H1 (cell line): ENCODE results near the gene RAB11FIP3. TPM values are rescaled to one million over a fixed set of nuclear protein-coding genes. Genes with fewer than 3 reads are reported as not detected.

ENCODE experiments used
- CTCF ChIA-PET: fragments of 300-600 bp; sonication (Branson Sonifier 250); formaldehyde crosslinking; loops from one replicate; lab custom pipeline; 2021; ENCODE audit not compliant: partially characterized antibody; lab: Charles Lee
- POLR2A ChIA-PET: fragments of 300-600 bp; sonication (Branson Sonifier 250); formaldehyde crosslinking; loops from one replicate; lab custom pipeline; 2021; ENCODE audit warnings: inconsistent platforms; ENCODE audit not compliant: partially characterized antibody; lab: Charles Lee
- DNase-seq, 2 experiments: peaks; one replicate each; pipeline versions ENCODE4 v3.0.0 to v3.0.0-alpha.2; 2010 to 2022; ENCODE audit warnings: low spot score in 2 of 2, low read depth in 1 of 2, mixed read lengths in 1 of 2
- FAIRE-seq: peaks from 2 replicates; lab custom pipeline; 2011; peaks lifted over from hg19 to GRCh38; lab: Jason Lieb, UNC
- H2AFZ ChIP-seq: 2 replicates; pipeline ENCODE4 v1.8.1; 2012; ENCODE audit warnings: low read length, inconsistent platforms
- H2AK5ac ChIP-seq: 2 replicates; pipeline ENCODE4 v1.6.1; 2013; ENCODE audit warnings: low read depth, low read length
- H2BK120ac ChIP-seq: replicated peaks from 2 replicates; pipeline ENCODE3; 2013; ENCODE audit warnings: low read depth, low read length, inconsistent platforms
- H2BK12ac ChIP-seq: 2 replicates; pipeline ENCODE4 v1.6.1; 2013; ENCODE audit warnings: low read depth, low read length
- H2BK15ac ChIP-seq: 2 replicates; pipeline ENCODE4 v1.6.1; 2013; ENCODE audit warnings: low read length
- H2BK20ac ChIP-seq: 2 replicates; pipeline ENCODE4 v1.6.1; 2013; ENCODE audit warnings: low read length
- H2BK5ac ChIP-seq: 2 replicates; pipeline ENCODE4 v1.6.1; 2013; ENCODE audit warnings: low read depth, low read length
- H3K14ac ChIP-seq: 2 replicates; pipeline ENCODE4 v1.6.1; 2013; ENCODE audit warnings: inconsistent platforms; ENCODE audit not compliant: insufficient read length
- H3K18ac ChIP-seq: 2 replicates; pipeline ENCODE4 v1.6.1; 2013; ENCODE audit warnings: low read length; ENCODE audit errors: extremely low read depth
- H3K23ac ChIP-seq: 2 replicates; pipeline ENCODE4 v1.6.1; 2013; ENCODE audit warnings: inconsistent platforms; ENCODE audit not compliant: insufficient read length
- H3K23me2 ChIP-seq: 2 replicates; pipeline ENCODE4 v1.6.1; 2013; ENCODE audit warnings: low read depth, low read length
- H3K27ac ChIP-seq: 2 replicates; pipeline ENCODE4 v1.6.1; 2011; ENCODE audit warnings: low read depth, low read length, inconsistent platforms
- H3K27me3 ChIP-seq, 4 experiments: replicated peaks in 1 of 4; 1 replicate in 1 of 4; 2 replicates in 3 of 4; pipeline versions ENCODE4 v1.6.1 to v1.8.1; 2011 to 2013; ENCODE audit warnings: low read length in 3 of 4, mild to moderate bottlenecking in 3 of 4, inconsistent platforms in 2 of 4, mixed read lengths in 2 of 4, moderate library complexity in 1 of 4; ENCODE audit not compliant: control insufficient read depth in 3 of 4, insufficient read depth in 3 of 4; ENCODE audit errors: extremely low read depth in 1 of 4
- H3K36me3 ChIP-seq, 4 experiments: 2 replicates each; pipeline versions ENCODE4 v1.6.1 to v1.8.1; 2011 to 2013; ENCODE audit warnings: mild to moderate bottlenecking in 4 of 4, low read length in 3 of 4, moderate library complexity in 2 of 4, control low read depth in 1 of 4, inconsistent platforms in 1 of 4; ENCODE audit not compliant: insufficient read depth in 4 of 4, control insufficient read depth in 2 of 4
- H3K4ac ChIP-seq: replicated peaks from 2 replicates; pipeline ENCODE3; 2013; ENCODE audit warnings: low read length, low read depth, mixed read lengths, inconsistent platforms; ENCODE audit not compliant: insufficient read length
- H3K4me1 ChIP-seq, 4 experiments: replicated peaks in 1 of 4; 1 replicate in 1 of 4; 2 replicates in 3 of 4; pipeline versions ENCODE4 v1.6.1 to v1.8.1; 2011 to 2013; ENCODE audit warnings: low read length in 3 of 4, inconsistent platforms in 2 of 4, mixed read lengths in 1 of 4; ENCODE audit not compliant: insufficient read depth in 4 of 4, control insufficient read depth in 3 of 4
- H3K4me2 ChIP-seq, 2 experiments: 2 replicates each; pipeline versions ENCODE4 v1.6.1 to v1.8.1; 2011 to 2013; ENCODE audit warnings: low read depth in 2 of 2, low read length in 2 of 2, control low read depth in 1 of 2, inconsistent platforms in 1 of 2, mild to moderate bottlenecking in 1 of 2; ENCODE audit not compliant: insufficient read depth in 1 of 2
- H3K4me3 ChIP-seq, 4 experiments: fragments of 200-600, 300-600 bp in 1 of 4; sonication (generic), shearing (Covaris generic), sonication (Bioruptor Twin) in 1 of 4; 2 replicates each; pipeline versions ENCODE4 v1.5.1 to v1.8.1; 2011 to 2016; ENCODE audit warnings: low read length in 4 of 4, low read depth in 3 of 4, control low read depth in 2 of 4, inconsistent platforms in 2 of 4, mild to moderate bottlenecking in 2 of 4, mixed read lengths in 1 of 4, moderate library complexity in 1 of 4; ENCODE audit not compliant: insufficient read depth in 2 of 4; ENCODE audit errors: extremely low read depth in 1 of 4
- H3K56ac ChIP-seq: replicated peaks from 2 replicates; pipeline ENCODE3; 2013; ENCODE audit warnings: low read depth, mild to moderate bottlenecking, mixed read lengths, low read length, inconsistent platforms; ENCODE audit not compliant: insufficient read length
- H3K79me1 ChIP-seq: 2 replicates; pipeline ENCODE4 v1.6.1; 2013; ENCODE audit warnings: low read depth, low read length, control low read depth
- H3K79me2 ChIP-seq, 2 experiments: 2 replicates each; pipeline versions ENCODE4 v1.6.1 to v1.8.1; 2012 to 2013; ENCODE audit warnings: low read length in 2 of 2, mild to moderate bottlenecking in 2 of 2, inconsistent platforms in 1 of 2; ENCODE audit not compliant: insufficient read depth in 2 of 2, control insufficient read depth in 1 of 2
- H3K9ac ChIP-seq, 4 experiments: replicated peaks in 1 of 4; 1 replicate in 1 of 4; 2 replicates in 3 of 4; pipeline versions ENCODE4 v1.6.1 to v1.8.1; 2011 to 2013; ENCODE audit warnings: low read depth in 3 of 4, low read length in 3 of 4, control low read depth in 2 of 4, mild to moderate bottlenecking in 2 of 4, moderate library complexity in 2 of 4, inconsistent platforms in 1 of 4; ENCODE audit errors: extremely low read depth in 1 of 4
- H3K9me3 ChIP-seq, 2 experiments: 2 replicates each; pipeline versions ENCODE4 v1.6.1 to v1.8.1; 2012 to 2013; ENCODE audit warnings: mild to moderate bottlenecking in 2 of 2, moderate library complexity in 2 of 2, control low read depth in 1 of 2, inconsistent platforms in 1 of 2, low read depth in 1 of 2, low read length in 1 of 2, mixed read lengths in 1 of 2; ENCODE audit not compliant: insufficient read depth in 2 of 2
- H4K20me1 ChIP-seq, 2 experiments: replicated peaks in 1 of 2; 2 replicates each; pipeline versions ENCODE3 to v1.8.1; 2011 to 2013; ENCODE audit warnings: inconsistent platforms in 2 of 2, low read length in 2 of 2, mild to moderate bottlenecking in 1 of 2; ENCODE audit not compliant: insufficient read depth in 2 of 2, control insufficient read depth in 1 of 2
- H4K5ac ChIP-seq: 2 replicates; pipeline ENCODE4 v1.6.1; 2013; ENCODE audit warnings: low read length, low read depth, mixed read lengths, inconsistent platforms; ENCODE audit not compliant: insufficient read length
- H4K8ac ChIP-seq: 2 replicates; pipeline ENCODE4 v1.8.0; 2013; ENCODE audit warnings: mild to moderate bottlenecking, moderate library complexity, low read length, inconsistent platforms; ENCODE audit not compliant: insufficient read depth; ENCODE audit errors: extremely low read depth
- H4K91ac ChIP-seq: replicated peaks from 2 replicates; pipeline ENCODE3; 2013; ENCODE audit warnings: low read length, mixed read lengths, inconsistent platforms; ENCODE audit not compliant: insufficient read length
- BRCA1 ChIP-seq: IDR thresholded peaks from 2 replicates; pipeline ENCODE4 v1.6.1; 2012; ENCODE audit warnings: low read depth, low read length, improper control_type of control experiment
- CTBP2 ChIP-seq: IDR thresholded peaks from 2 replicates; pipeline ENCODE4 v1.7.0; 2011; ENCODE audit warnings: borderline replicate concordance, mild to moderate bottlenecking, moderate library complexity, mixed read lengths, low read length; ENCODE audit not compliant: insufficient read depth, insufficient read length
- GTF2F1 ChIP-seq: IDR thresholded peaks from 2 replicates; pipeline ENCODE4 v1.6.1; 2012; ENCODE audit warnings: low read depth, low read length, improper control_type of control experiment, borderline replicate concordance
- HDAC6 ChIP-seq: IDR thresholded peaks from one replicate; pipeline ENCODE4 v1.7.1; 2012; ENCODE audit warnings: low read depth, mild to moderate bottlenecking, inconsistent platforms, low read length, moderate library complexity
- JUN ChIP-seq: IDR thresholded peaks from 2 replicates; pipeline ENCODE4 v1.6.1; 2011; ENCODE audit warnings: low read depth, mild to moderate bottlenecking, improper control_type of control experiment, low read length
- KDM5A ChIP-seq: fragments of 200-600 bp; IDR thresholded peaks from 2 replicates; pipeline ENCODE4 v1.7.1; 2012; ENCODE audit warnings: mild to moderate bottlenecking, low read length, inconsistent platforms, mixed read lengths
- NRF1 ChIP-seq: IDR thresholded peaks from 2 replicates; pipeline ENCODE4 v1.6.1; 2011; ENCODE audit warnings: mild to moderate bottlenecking, low read depth, low read length, improper control_type of control experiment
- PHF8 ChIP-seq: fragments of 200-600 bp; sonication (generic); conservative IDR thresholded peaks from 2 replicates; pipeline ENCODE4 v1.7.1; 2012; ENCODE audit warnings: low read depth, mild to moderate bottlenecking, inconsistent platforms, low read length, moderate library complexity
- RAD21 ChIP-seq, 2 experiments: IDR thresholded peaks in 1 of 2; conservative IDR thresholded peaks in 1 of 2; 2 replicates each; pipeline ENCODE4 v1.6.1; 2011; ENCODE audit warnings: low read depth in 2 of 2, low read length in 2 of 2, improper control_type of control experiment in 1 of 2, inconsistent platforms in 1 of 2, mild to moderate bottlenecking in 1 of 2, moderate library complexity in 1 of 2
- SP2 ChIP-seq: IDR thresholded peaks from 2 replicates; pipeline ENCODE4 v1.6.1; 2012; ENCODE audit warnings: mild to moderate bottlenecking, low read length, inconsistent platforms
- TCF12 ChIP-seq: IDR thresholded peaks from 2 replicates; pipeline ENCODE4 v1.6.1; 2011; ENCODE audit warnings: low read depth, mild to moderate bottlenecking, low read length
- YY1 ChIP-seq: IDR thresholded peaks from 2 replicates; pipeline ENCODE4 v1.6.1; 2011; ENCODE audit warnings: low read depth, mild to moderate bottlenecking, low read length
- WGBS, 2 experiments: shearing (Covaris generic) in 1 of 2; methylation state at CpG; one replicate each; pipeline versions ENCODE4 v1.1.6 to v1.1.7; 2013 to 2015; ENCODE audit warnings: low lambda C conversion rate in 2 of 2, mixed read lengths in 2 of 2, inconsistent platforms in 1 of 2, low coverage in 1 of 2, missing lambda C conversion rate in 1 of 2; ENCODE audit not compliant: insufficient replicate concordance in 2 of 2, insufficient coverage in 1 of 2, insufficient read length in 1 of 2; ENCODE audit errors: extremely low coverage in 1 of 2, missing lambda C conversion rate in 1 of 2; 5-methylcytosine and 5-hydroxymethylcytosine counted together
- polyA plus RNA-seq, 7 experiments: library from polyadenylated mRNA; depleted of rRNA in 3 of 7; stranded (reverse) in 5 of 7; unstranded in 2 of 7; fragments of >200 nt in 5 of 7; fragments of 200-250 nt in 2 of 7; gene quantifications; 1 replicate in 5 of 7; 2 replicates in 1 of 7; 4 replicates in 1 of 7; pipeline versions ENCODE4 v1.2.1 to v1.2.3, GENCODE V29; 2011 to 2013; ENCODE audit warnings: missing spikeins in 2 of 7, mixed read lengths in 2 of 7
- total RNA-seq: library from RNA; stranded (reverse); fragmentation: NEBNext Ultra II Directional; extraction: Animal tissue kit (Norgen Biotek cat#: 25700); gene quantifications from 2 replicates; pipeline ENCODE4 v1.2.1, GENCODE V29; 2021

RAB11FIP3 gene
- total and polyA plus RNA-seq, 2 of the 8 experiments (the other 6 are each of a cell fraction or from before 2014, with no cell fraction given): 9.3 to 35.2 TPM

DNA sequence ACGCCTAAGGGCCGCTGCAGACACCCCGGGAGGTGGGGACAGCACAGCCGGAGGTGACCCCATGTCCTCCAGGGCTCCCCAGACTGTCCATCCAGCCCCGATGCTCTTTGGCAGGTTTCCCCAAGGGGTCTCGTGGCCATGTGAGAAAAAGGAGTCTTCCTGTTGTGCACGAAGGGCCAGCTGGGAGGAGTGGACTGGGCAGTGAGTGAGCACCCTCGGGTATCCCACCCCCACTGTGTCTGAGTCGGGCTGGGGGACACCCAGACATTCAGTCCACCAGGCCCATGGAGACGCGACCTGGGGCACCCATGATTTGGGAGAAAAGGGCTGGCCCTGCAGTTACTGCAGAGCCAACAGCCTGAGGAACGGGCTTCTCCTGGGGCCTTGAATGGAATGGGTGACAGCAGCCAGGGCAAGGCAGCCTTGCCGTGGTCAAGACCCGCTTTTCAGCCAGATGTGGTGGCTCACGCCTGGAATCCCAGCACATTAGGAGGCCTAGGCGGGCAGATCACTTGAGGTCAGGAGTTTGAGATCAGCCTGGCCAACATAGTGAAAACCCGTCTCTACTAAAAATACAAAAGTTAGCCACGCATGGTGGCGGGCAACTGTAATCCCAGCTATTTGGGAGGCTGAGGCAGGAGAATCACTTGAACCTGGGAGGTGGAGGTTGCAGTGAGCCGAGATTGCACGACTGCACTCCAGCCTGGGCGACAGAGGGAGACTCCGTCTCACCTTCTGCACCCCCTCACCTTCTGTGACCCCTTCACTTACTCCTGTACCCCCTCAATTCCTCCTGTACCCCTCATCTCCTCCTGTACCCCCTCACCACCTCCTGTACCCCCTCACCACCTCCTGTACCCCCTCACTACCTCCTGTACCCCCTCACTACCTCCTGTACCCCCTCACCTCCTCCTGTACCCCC, 78.0 kb downstream of the RAB11FIP3 start:
- 93% methylated on average over 21 of the region's 23 CpGs; no CpG with 5 or more reads in 1 of the 2 experiments for WGBS, 2 experiments
- no peak overlapping the region for H2AFZ ChIP-seq
- no peaks in the 10 kb centered on the region for H3K23me2 ChIP-seq
- H3K4me1 ChIP-seq: no peaks in the 10 kb centered on the region; a peak in 1 of 7 replicates
- H4K5ac ChIP-seq: no peak overlapping the region
- H3K56ac ChIP-seq: no peak overlapping the region
- no peak overlapping the region for H3K9ac ChIP-seq
- POLR2A ChIA-PET: no interaction called here
- no peak overlapping the region for H2AK5ac ChIP-seq
- H3K79me1 ChIP-seq: no peaks in the 10 kb centered on the region
- no peak overlapping the region for H3K14ac ChIP-seq
- H3K18ac ChIP-seq: no peak overlapping the region
- no peak overlapping the region for H2BK15ac ChIP-seq
- no peak overlapping the region for H3K4ac ChIP-seq
- no peak overlapping the region for H3K27ac ChIP-seq
- H3K4me3 ChIP-seq: no peak overlapping the region
- H3K36me3 ChIP-seq: no peaks in the 10 kb centered on the region
- H3K4me2 ChIP-seq: no peak overlapping the region
- H3K23ac ChIP-seq: no peak overlapping the region
- no peak overlapping the region for H4K8ac ChIP-seq
- no peak overlapping the region for H4K91ac ChIP-seq
- no peaks in the 10 kb centered on the region for H3K27me3 ChIP-seq
- no peak overlapping the region for H2BK12ac ChIP-seq
- no peak for FAIRE-seq
- CTCF ChIA-PET: interaction anchor here (1.2 kb wide), 1 partner anchor 27 kb away, joined by 3 read pairs; no protein-coding TSS in a partner anchor
- no peak overlapping the region for H2BK20ac ChIP-seq
- H3K9me3 ChIP-seq: no peaks in the 10 kb centered on the region
- no peak overlapping the region for H2BK5ac ChIP-seq
- H4K20me1 ChIP-seq: no peaks in the 10 kb centered on the region
- DNase-seq: no peak
- H2BK120ac ChIP-seq: no peak overlapping the region
- H3K79me2 ChIP-seq: no peaks in the 10 kb centered on the region
- TF ChIP-seq HDAC6 (no peak), BRCA1 (no peak), TCF12 (no peak), GTF2F1 (no peak), SP2 (no peak), JUN (no peak), RAD21 (IDR thresholded peaks at IDR 0.05 in 1 of 2, conservative IDR thresholded peaks at IDR 0.05 in 1 of 2; ENCODE audit: low read depth in 2 of 2, low read length in 2 of 2) (no peak), NRF1 (no peak), PHF8 (no peak), CTBP2 (no peak), KDM5A (no peak), YY1 (no peak)
